Heart left ventricle (tissue), 13 donors: ENCODE results near the gene BACE1-AS.

Experiments
- POLR2A ChIP-seq, 2 donors: fragments of 450-650 bp; IDR thresholded peaks; one replicate each; pipeline ENCODE4 v1.6.1; 2017; ENCODE audit warnings: antibody characterized with exemption in 2 of 2, mild to moderate bottlenecking in 2 of 2, moderate library complexity in 2 of 2
- TF ChIP-seq, protein P1 (sequence below), 12 donors: fragments of 200-600 bp; sonication (generic) in 4 of 12; IDR thresholded peaks; one replicate each; pipeline versions ENCODE4 v1.5.0 to v1.8.0; 2018 to 2022; ENCODE audit warnings: antibody characterized with exemption in 12 of 12, mild to moderate bottlenecking in 5 of 12
- donor health status: ischemic (EF 13 %, LVEDD 7.1; RV severe dilation, severe dysfunction).
- donor health status: DM: no; HTN: yes; CAD: no.
- donor health status: DM: no; HTN: no; CAD: no.
- donor health status: ischemic (EF 25% LVEDD 6.9; RV normal size, moderate dysfunction).
- donor health status: ischemic (EF 25% LVEDD 5.7; RV mildly dilated, moderate dysfunction).
- donor health status: ischemic (EF 35%, LVEDD 5.7; RV mildly dilated, moderate dysfunction).
- donor health status: nonischemic (EF 11% LVEDD 7.7; RV severe dilation, severe dysfunction).
- donor health status: DM: yes; HTN: yes; CAD: no.
- donor health status: PGD.
- donor health status: ischemic (EF 29% LVEDD 5.4; RV normal size, mild dysfunction).
- donor health status: nonischemic (EF 23%, LVEDD 6.1; RV moderate dilation, normal function).

DNA sequence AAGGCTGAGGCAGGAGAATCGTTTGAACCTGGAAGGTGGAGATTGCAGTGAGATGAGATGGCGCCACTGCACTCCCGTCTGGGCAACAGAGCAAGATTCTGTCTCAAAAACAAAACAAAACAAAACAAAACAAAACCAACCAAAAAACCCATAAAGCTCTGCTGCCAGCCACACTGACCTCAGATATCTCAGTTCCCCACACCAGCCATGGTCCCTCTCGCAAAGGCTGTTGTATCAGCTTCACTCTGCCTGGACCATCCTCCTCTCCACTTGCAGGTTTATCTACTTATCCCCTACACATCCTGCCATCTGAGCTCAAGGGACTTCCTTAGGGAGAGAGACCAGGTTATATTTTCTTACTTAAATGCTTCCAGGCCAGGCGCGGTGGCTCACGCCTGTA, 11.1 kb downstream of the BACE1-AS start:
- TF ChIP-seq, protein P1, sequence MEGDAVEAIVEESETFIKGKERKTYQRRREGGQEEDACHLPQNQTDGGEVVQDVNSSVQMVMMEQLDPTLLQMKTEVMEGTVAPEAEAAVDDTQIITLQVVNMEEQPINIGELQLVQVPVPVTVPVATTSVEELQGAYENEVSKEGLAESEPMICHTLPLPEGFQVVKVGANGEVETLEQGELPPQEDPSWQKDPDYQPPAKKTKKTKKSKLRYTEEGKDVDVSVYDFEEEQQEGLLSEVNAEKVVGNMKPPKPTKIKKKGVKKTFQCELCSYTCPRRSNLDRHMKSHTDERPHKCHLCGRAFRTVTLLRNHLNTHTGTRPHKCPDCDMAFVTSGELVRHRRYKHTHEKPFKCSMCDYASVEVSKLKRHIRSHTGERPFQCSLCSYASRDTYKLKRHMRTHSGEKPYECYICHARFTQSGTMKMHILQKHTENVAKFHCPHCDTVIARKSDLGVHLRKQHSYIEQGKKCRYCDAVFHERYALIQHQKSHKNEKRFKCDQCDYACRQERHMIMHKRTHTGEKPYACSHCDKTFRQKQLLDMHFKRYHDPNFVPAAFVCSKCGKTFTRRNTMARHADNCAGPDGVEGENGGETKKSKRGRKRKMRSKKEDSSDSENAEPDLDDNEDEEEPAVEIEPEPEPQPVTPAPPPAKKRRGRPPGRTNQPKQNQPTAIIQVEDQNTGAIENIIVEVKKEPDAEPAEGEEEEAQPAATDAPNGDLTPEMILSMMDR (IDR thresholded peaks at IDR 0.05), result no peak
- no peak for TF ChIP-seq POLR2A (IDR thresholded peaks at IDR 0.05)
